ENCODE results near the gene GPX8.

- TF ChIP-seq CTCF (IDR thresholded peaks at IDR 0.05; ENCODE audit: low read depth, low read length, missing input control) (no peak), RAD21 (IDR thresholded peaks at IDR 0.05) (no peak), REST (IDR thresholded peaks at IDR 0.05) (no peak), SP1 (IDR thresholded peaks at IDR 0.05) (no peak), HNF4G (IDR thresholded peaks at IDR 0.05) (no peak), TAF1 (conservative IDR thresholded peaks at IDR 0.05) (no peak), MAX (IDR thresholded peaks at IDR 0.05) (no peak), ATF3 (IDR thresholded peaks at IDR 0.05) (no peak), HNF4A (conservative IDR thresholded peaks at IDR 0.05) (no peak)
Measured at GRCh38 chr5:55141945-55142690, 17.9 kb upstream of the GPX8 start.

Data from liver (tissue), 3 donors.